GM12801 (cell line): ENCODE results near the gene SYT1.

Experiments used
- TF ChIP-seq, protein P1 (sequence below): IDR thresholded peaks from one replicate; pipeline ENCODE4 v1.5.1; 2011; ENCODE audit warnings: control low read depth; ENCODE audit not compliant: insufficient read length; ENCODE audit errors: extremely low read depth

SYT1 gene

DNA sequence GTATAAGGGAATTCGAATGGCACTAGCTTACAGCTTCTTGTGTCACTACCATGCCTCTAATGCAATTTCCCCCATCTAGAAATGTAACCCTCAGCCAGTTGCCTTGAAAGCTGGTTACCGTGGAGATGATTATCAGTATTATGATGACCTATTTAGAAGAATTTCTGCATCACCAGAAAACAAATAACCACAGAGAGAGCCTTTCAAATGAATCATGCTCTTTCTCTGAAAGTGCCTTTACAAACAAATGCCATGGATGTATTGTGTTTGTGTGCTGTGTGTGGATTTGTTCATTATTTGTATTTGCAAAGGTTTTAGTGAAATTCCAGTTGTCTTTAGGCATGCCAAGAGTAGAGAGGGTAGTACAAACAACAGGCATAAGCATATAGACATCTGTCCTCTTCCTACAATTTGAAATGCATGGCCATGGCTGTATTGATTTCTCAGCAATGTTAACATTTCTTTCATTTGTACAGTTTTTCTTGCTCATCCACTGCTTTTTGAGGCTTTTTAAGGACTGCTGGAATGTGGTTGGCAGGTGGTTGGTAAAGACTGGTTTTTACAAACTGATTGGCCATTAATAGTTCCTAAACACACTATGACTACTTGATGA, 559.6 kb downstream of the SYT1 start:
- TF ChIP-seq, protein P1, sequence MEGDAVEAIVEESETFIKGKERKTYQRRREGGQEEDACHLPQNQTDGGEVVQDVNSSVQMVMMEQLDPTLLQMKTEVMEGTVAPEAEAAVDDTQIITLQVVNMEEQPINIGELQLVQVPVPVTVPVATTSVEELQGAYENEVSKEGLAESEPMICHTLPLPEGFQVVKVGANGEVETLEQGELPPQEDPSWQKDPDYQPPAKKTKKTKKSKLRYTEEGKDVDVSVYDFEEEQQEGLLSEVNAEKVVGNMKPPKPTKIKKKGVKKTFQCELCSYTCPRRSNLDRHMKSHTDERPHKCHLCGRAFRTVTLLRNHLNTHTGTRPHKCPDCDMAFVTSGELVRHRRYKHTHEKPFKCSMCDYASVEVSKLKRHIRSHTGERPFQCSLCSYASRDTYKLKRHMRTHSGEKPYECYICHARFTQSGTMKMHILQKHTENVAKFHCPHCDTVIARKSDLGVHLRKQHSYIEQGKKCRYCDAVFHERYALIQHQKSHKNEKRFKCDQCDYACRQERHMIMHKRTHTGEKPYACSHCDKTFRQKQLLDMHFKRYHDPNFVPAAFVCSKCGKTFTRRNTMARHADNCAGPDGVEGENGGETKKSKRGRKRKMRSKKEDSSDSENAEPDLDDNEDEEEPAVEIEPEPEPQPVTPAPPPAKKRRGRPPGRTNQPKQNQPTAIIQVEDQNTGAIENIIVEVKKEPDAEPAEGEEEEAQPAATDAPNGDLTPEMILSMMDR = no peak

DNA sequence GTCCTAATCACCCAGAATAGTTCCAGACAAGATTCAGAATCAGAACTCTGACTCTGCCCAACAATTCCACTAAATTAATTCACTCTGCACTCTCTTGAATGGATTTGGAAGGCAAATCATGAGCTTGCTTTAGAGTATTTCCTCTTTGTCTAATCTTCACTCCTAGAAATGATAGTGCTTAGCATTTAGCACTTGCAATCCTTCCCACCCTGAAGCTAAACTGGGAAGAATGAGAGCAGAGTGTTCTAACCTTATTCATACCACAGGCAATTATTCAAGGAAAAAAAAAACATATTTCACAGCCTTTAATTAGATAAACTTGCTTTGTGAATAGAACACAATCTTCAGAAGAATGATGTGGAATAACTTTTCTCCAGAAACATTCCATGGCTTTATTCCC, 561.5 kb downstream of the SYT1 start:
- TF ChIP-seq, protein P1 = no peak

DNA sequence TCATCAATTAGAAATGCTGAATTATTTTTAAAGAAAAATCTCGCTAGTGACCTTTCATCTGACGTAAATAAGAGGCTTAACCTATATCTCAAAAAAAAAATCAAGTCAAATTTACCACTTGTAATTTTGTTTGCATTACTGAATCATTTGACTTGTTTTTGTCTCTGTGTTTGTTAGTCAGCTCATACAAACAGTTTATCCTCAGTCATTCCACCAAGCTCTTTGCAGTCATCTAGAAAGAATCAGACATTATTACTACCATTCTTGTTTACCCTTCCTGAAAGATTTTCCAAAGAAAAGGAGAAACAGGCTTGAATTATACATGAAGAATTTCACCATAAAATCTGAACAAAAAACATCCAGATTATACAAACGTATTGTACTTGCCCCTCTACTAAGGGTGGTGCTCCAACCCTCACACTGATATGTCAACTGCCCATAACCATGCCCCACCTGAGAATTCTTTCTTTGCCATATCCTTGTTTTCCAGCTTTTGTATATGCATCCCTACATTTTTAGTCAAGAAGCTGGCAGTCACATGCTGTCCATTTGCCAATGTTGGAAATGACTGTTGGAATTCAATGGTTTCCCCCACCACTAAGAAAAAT, 569.0 kb downstream of the SYT1 start:
- TF ChIP-seq, protein P1 = no peak

DNA sequence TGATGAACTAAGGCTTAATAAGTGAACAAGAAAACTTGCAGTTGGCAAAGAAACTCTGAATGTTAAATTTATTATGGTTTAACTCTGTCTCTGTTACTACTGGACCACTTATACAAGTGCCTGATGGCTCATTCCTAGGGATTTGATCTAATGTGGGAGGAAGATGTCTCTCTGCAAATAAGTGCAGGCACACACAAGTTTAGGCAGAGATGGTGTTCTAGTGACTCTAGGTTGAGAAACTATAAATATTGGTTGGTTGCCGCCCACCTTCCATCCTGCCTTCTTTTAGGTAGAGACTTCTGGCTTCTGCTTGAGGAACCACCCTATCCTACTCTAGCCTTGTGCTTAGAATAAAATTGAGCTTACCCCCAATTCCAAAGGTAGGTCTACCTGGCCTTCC, 570.0 kb downstream of the SYT1 start:
- TF ChIP-seq, protein P1 = no peak

DNA sequence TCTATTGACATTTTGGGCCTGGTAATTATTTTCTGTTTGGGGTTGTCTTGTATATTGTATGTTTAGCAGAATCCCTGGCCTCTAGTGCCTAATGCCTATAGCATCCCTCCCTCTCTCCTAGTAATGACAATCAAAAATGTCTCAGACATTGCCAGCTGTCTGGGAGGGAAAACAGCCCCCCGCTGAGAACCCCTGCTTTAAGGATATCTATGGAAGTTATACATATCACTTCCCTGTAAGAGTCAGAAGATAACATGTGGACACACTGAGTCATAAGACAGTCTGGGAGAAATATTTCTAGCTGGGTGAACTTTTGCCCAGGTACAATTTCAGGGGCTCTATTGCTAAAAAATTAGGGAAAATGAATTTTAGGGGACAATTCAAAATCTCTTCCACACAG, 571.2 kb downstream of the SYT1 start:
- TF ChIP-seq, protein P1 = no peak

DNA sequence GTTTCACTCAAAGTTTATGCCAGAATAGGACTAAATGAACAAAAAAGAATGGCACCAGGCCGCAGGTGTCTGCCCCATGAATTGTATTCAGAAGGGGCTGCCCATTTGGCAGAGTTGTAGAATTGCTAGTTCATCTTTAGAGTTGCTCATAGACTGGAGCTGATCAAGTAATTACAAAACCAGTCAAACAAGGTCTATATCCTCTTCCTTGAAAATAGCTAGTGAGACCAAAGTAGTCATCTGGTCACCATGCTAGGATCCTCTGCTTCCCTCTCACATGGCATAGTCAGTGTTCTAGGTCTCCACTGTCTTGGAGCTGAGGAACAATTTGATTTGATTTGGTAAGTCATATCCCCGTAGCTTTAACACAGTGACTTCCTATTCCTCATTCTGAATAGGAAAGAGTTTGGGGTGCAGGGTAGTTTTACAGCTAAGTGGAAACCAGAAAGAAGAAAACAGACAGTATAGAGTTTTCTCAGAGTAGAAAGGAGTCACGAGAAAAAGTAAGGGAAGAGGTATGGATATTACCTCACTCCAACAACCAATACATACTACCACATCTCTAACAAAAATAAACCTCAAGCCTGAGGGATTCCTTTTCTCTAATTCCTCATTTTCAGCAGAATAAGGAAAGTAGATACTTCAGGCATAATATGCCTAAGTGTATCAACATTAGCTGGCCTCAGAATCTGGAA, 574.1 kb downstream of the SYT1 start:
- TF ChIP-seq, protein P1 = no peak

DNA sequence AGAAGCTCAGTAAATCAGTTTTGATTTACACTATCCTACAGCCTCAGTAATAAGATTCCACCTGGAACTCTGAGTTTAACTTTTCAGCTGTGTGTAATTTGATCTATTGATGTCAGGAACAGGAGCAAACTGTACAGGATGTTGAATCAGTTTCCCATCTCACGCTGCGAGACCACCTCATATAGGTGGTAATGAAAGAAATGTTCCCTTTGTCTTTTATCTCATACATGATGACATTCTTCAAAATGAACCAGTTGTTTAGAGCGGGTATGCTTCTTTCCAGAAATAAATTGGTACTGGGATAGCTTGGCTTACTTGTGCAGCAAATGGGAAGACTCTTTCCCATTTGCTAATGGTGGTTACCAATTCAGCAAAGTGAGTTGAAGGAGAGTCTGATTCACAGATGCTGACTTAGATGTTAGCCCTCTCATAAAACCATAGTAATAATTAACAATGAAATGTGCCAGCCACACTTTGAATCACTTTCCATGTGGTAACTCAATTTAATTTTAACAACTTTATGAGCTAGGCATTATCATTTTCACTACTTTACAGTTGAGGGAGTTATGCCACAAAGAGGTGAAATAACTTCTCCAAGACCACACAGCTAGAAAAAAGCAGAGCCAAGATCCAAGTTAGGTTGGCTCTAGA, 574.7 kb downstream of the SYT1 start:
- TF ChIP-seq, protein P1 = no peak
